Pancreas (tissue), 10 donors: ENCODE results near the gene SMIM12. TPM values are rescaled to one million over a fixed set of nuclear protein-coding genes. Genes with fewer than 3 reads are reported as not detected.

Experiments used
- ATAC-seq, 4 donors: fragments of 200-7000 bp; cut with Tn5 transposase; one replicate each; pipeline versions ENCODE4 v1.8.0 to v1.9.1; 2020; ENCODE audit warnings: mild to moderate bottlenecking in 4 of 4, moderate library complexity in 4 of 4
- DNase-seq, 6 donors: peaks; one replicate each; pipeline ENCODE4 v3.0.0-alpha.2; 2020
- FAIRE-seq: peaks from 2 replicates; lab custom pipeline; 2012; peaks lifted over from hg19 to GRCh38; lab: Jason Lieb, UNC
- H3K27ac ChIP-seq, 4 donors: fragments of 200-600 bp; sonication (generic); 1 replicate in 3 of 4; 2 replicates in 1 of 4; pipeline versions ENCODE4 v1.5.0 to v1.8.0; 2020
- H3K27me3 ChIP-seq, 4 donors: fragments of 200-600 bp; one replicate each; pipeline ENCODE4 v1.8.0; 2021
- H3K36me3 ChIP-seq, 3 donors: fragments of 200-600 bp; sonication (generic) in 1 of 3; one replicate each; pipeline versions ENCODE4 v1.5.0 to v1.8.0; 2020 to 2021
- H3K4me1 ChIP-seq, 3 donors: fragments of 200-600 bp; one replicate each; pipeline ENCODE4 v1.8.0; 2021
- H3K4me3 ChIP-seq, 4 donors: fragments of 200-600 bp; sonication (generic) in 2 of 4; one replicate each; pipeline versions ENCODE4 v1.5.0 to v1.8.0; 2020 to 2021
- H3K9me3 ChIP-seq, 4 donors: fragments of 200-600 bp; one replicate each; pipeline ENCODE4 v1.8.0; 2021
- WGBS, 2 donors: extraction: QIAGEN DNeasy Blood & Tissue Kit; methylation state at CpG; one replicate each; pipeline ENCODE4 v1.1.7; 2013; 5-methylcytosine and 5-hydroxymethylcytosine counted together
- intact Hi-C, 3 donors: fragments of 100-400 bp; cut with DNase I; formaldehyde crosslinking; loops; one replicate each; pipeline versions ENCODE4 v1.11.1 to v1.14.2; 2022
- polyA plus RNA-seq, 2 donors: library from polyadenylated mRNA; stranded (reverse); fragments of 200-250 nt; gene quantifications; one replicate each; pipeline ENCODE4 v1.2.3, GENCODE V29; 2013
- total RNA-seq, 6 donors: library from RNA; stranded (reverse); fragmentation: NEBNext Ultra II Directional in 4 of 6; extraction: Animal tissue kit (Norgen Biotek cat#: 25700) in 4 of 6; gene quantifications; one replicate each; pipeline versions ENCODE4 v1.2.1 to v1.2.4, GENCODE V29; 2021 to 2023
- TF ChIP-seq, protein P1 (sequence below), 4 donors: fragments of 200-600 bp; sonication (generic) in 3 of 4; IDR thresholded peaks; one replicate each; pipeline versions ENCODE4 v1.5.0 to v1.8.0; 2021; ENCODE audit warnings: antibody characterized with exemption in 4 of 4
- donor health status: healthy with polysubstance abuse.
- donor health status: DM: no; HTN: no; CAD: no; lungs with moderate emphysema.
- donor health status: DM: no; HTN: no; CAD: no.
- donor health status: control.
- donor health status: control.
- donor health status: Bipolar disorder and iron deficiency.
- donor health status: DM: yes; HTN: yes; CAD: no.
- donor health status: DM: no; HTN: no; CAD: no.
- donor health status: DM: no; HTN: no; CAD: no.
- donor health status: DM: yes; HTN: yes; CAD: no.

SMIM12 gene
- total and polyA plus RNA-seq, 8 donors = 6.2 to 18.5 (median 14.3) TPM

DNA sequence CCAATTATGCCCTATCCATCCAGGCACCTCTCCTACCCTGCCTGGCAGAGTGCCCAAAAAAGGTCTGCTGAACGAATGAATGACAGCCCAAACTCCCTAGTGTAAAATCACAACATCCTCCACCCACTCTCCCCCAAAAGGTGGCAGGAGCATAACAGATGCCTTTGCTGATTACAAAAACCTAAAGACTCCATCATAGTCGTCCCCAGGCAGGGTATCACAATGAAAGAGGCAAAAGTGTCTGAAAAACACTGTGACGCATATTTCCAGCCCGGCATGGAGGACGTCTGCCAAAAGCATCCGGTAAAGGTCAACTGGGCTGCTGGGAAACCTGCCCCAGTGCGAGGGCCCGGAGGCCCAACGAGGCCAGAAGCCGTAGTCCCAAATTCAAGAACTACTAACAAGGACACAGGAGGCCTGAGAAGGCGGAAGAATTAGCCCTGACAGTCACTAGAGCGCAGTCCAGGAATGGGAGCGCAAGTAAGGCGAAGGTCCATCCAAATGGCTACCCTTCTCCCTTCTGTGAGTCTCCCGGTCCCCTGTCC lies 576 bp downstream of the SMIM12 start:
- DNase-seq (peak in 2 of 6 donors; percentile 40 to 45), ATAC-seq (peak; percentile 23 to 43 (median 34)), FAIRE-seq (no peak)
- Histone ChIP-seq H3K4me1 (peaks cover 4 to 18% (median 9%) of the 10 kb centered on the region in 3 donors), H3K27me3 (no peaks in the 10 kb centered on the region), H3K9me3 (no peaks in the 10 kb centered on the region), H3K4me3 (peak overlapping the region; percentile 75 to 98 (median 91)), H3K36me3 (peaks cover 0 to 17% (median 8%) of the 10 kb centered on the region in 3 donors), H3K27ac (peak overlapping the region; percentile 58 to 82 (median 62))
- 0 to 1% methylated on average over 14 to 15 of the region's 15 CpGs for WGBS, 2 donors
- intact Hi-C loops = no loop called here
- TF ChIP-seq, protein P1, sequence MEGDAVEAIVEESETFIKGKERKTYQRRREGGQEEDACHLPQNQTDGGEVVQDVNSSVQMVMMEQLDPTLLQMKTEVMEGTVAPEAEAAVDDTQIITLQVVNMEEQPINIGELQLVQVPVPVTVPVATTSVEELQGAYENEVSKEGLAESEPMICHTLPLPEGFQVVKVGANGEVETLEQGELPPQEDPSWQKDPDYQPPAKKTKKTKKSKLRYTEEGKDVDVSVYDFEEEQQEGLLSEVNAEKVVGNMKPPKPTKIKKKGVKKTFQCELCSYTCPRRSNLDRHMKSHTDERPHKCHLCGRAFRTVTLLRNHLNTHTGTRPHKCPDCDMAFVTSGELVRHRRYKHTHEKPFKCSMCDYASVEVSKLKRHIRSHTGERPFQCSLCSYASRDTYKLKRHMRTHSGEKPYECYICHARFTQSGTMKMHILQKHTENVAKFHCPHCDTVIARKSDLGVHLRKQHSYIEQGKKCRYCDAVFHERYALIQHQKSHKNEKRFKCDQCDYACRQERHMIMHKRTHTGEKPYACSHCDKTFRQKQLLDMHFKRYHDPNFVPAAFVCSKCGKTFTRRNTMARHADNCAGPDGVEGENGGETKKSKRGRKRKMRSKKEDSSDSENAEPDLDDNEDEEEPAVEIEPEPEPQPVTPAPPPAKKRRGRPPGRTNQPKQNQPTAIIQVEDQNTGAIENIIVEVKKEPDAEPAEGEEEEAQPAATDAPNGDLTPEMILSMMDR (IDR thresholded peaks at IDR 0.05) = no peak

DNA sequence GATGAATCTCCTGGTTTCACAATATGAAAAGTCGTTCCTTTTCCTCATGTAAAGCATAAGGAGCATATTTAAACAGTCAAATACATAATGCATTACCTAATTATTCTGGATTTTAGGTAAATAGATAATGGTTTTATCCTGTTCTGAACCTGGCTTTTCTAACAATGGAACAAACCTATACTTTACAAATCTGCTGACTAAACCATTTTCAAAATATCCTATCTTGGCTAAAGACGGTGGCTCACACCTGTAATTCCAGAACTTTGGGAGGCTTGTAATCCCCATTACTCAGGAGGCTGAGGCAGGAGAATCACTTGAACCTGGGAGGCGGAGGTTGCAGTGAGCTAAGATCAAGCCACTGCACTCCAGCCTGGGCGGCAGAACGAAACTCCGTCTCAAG lies 2.9 kb downstream of the SMIM12 start:
- WGBS, 2 donors = 92 to 93% methylated on average over 6 of the region's 6 CpGs
- intact Hi-C loops = no loop called here
- FAIRE-seq = no peak

DNA sequence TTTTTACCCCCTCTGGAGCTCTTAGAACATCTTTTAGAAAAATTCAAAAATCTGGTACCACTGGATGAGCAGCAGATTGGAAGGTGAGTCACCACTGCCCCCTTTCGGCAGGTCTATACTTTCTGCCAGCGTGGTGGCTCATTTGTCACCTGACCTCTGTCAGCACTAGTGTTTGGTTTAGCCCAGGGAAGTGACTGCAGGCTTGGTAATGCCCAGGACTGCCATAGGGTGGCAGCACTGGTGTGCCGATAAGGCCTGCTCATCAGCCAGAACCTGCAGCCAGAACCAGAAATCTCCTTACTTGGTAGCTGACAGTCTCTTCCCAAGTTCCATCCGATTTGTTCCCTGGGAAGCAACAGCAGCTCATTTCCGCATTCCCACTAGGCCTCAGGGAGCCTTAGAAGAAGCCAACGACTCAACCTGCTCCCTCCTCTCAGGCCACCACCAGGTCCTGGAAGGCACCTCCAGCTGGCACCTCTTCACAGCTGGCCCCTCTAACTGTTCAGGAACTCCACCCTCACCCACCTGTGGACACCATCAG lies 6.8 kb downstream of the SMIM12 start:
- FAIRE-seq = peak; percentile 5
- TF ChIP-seq, protein P1 (IDR thresholded peaks at IDR 0.05) = peak; percentile 93 to 98 (median 95)
- Histone ChIP-seq H3K4me1 (peaks cover 0 to 8% (median 3%) of the 10 kb centered on the region in 3 donors), H3K27me3 (no peaks in the 10 kb centered on the region), H3K9me3 (no peaks in the 10 kb centered on the region), H3K36me3 (peaks cover 0 to 17% (median 8%) of the 10 kb centered on the region in 3 donors), H3K4me3 (no peak overlapping the region), H3K27ac (no peak overlapping the region)
- intact Hi-C loops = loop anchor here in 2 of 3 donors (5.0 kb wide), 2 partner anchors 60 to 65 kb away; partner anchors contain the start of gene GJA4 (in 1 of the 2)
- ATAC-seq = peak; percentile 95 to 100 (median 99)
- 22 to 24% methylated on average over 6 of the region's 6 CpGs for WGBS, 2 donors
- DNase-seq = peak; percentile 86 to 95 (median 90)

More for the DNA sequence above, 2.9 kb downstream of the SMIM12 start:
- Histone ChIP-seq H3K36me3 (peaks cover 0 to 17% (median 8%) of the 10 kb centered on the region in 3 donors), H3K9me3 (no peaks in the 10 kb centered on the region), H3K4me3 (no peak overlapping the region), H3K4me1 (peaks cover 4 to 18% (median 9%) of the 10 kb centered on the region in 3 donors), H3K27ac (no peak overlapping the region), H3K27me3 (no peaks in the 10 kb centered on the region)
- DNase-seq = no peak
- TF ChIP-seq, protein P1 (IDR thresholded peaks at IDR 0.05) = no peak
- ATAC-seq = no peak

DNA sequence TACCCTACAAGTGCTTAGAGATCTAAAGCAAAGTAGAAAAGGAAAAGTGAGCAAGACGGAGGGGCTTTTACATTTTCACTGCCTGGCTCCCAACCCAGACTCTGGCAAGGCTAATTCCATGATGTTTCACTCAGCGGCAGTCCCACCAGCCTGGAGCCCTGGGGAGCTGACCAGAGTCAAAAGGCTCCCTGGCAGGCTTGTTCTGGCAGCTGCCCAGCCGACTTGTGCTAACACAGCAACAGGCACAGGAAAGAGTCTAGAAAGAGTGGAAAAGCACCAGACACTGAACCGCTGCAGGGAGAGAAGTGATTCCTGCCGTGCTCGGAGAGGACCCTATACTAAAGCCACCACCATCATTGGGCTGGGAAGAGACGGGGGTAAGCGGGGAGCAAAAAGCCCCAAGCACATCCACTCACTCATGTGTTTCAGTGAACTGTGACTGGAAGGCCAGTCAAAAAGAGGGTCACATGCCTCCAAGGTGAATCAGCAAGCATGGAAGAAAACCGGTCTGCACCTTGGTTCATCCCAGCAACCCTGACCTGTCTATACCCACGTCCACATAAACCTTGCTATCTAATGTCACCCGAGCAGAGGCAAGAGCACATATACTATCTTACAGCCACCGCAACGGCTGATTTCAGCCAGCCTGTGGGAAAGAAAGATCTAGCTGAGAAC lies 8.0 kb downstream of the SMIM12 start:
- peaks cover 0 to 17% (median 8%) of the 10 kb centered on the region in 3 donors for H3K36me3 ChIP-seq

More for the DNA sequence above, 8.0 kb downstream of the SMIM12 start:
- Histone ChIP-seq H3K27me3 (no peaks in the 10 kb centered on the region), H3K9me3 (no peaks in the 10 kb centered on the region), H3K27ac (no peak overlapping the region), H3K4me3 (no peak overlapping the region), H3K4me1 (peaks cover 0 to 17% (median 0%) of the 10 kb centered on the region in 3 donors)
- WGBS, 2 donors = 45 to 60% methylated on average over 13 of the region's 13 CpGs
- TF ChIP-seq, protein P1 (IDR thresholded peaks at IDR 0.05) = no peak
- DNase-seq = peak in 5 of 6 donors; percentile 29 to 85 (median 38)
- no peak for FAIRE-seq
- ATAC-seq = peak; percentile 13 to 52 (median 36)
- intact Hi-C loops = loop anchor here in 2 of 3 donors (5.0 kb wide), 2 partner anchors 59 to 64 kb away; partner anchors contain the start of gene GJA4 (in 1 of the 2)
